ENCODE results near the gene ATG7.

The ATG7 gene

DNA sequence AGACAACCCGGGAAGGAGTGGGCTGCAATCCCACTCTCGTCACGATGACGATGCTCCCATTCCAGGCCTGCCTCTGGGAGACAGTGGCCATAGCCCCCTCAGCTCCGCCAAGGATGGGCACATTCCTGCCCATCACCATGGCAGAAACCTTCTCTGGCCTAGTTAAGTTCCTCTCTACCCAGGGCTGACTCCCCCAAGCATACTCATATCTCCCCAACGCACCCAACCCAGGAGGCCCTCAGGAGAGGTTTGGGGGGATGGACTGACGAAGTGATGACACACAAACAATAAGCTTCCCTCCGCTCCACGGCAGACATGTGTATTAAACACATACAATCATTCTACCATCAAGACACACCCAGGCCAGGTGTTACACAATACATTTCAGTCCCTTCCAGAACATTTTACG lies 311.4 kb downstream of the ATG7 start:
- no peak for TF ChIP-seq CTCF (IDR thresholded peaks at IDR 0.05; ENCODE audit: extremely low read depth, missing control alignments)
- DNase-seq (ENCODE audit: low spot score), result no peak

DNA sequence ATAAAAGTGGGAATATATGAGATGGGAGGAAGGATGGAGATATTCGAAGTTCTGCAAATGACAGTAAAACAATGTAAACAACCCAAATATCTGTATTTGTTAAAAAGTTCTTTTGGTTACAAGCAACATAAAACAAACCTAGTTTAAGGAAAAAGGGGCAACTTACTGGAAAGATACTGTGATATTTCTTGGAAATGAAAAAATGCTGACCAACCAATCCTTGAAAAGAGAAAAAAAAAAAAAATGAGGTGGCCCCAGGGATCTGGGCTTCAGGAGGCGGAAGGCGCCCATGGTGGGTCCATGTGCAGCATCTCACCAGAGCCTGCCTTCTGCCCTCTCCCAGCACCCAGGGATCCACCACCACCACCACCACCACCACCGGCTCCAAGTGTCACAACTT lies 312.4 kb downstream of the ATG7 start:
- TF ChIP-seq CTCF (IDR thresholded peaks at IDR 0.05; ENCODE audit: extremely low read depth, missing control alignments), result no peak
- no peak for DNase-seq (ENCODE audit: low spot score)

GRCh38 chr3:11587766-11588165 lies 315.6 kb downstream of the ATG7 start:
- no peak for TF ChIP-seq CTCF (IDR thresholded peaks at IDR 0.05; ENCODE audit: extremely low read depth, missing control alignments)
- DNase-seq (ENCODE audit: low spot score), result no peak

DNA sequence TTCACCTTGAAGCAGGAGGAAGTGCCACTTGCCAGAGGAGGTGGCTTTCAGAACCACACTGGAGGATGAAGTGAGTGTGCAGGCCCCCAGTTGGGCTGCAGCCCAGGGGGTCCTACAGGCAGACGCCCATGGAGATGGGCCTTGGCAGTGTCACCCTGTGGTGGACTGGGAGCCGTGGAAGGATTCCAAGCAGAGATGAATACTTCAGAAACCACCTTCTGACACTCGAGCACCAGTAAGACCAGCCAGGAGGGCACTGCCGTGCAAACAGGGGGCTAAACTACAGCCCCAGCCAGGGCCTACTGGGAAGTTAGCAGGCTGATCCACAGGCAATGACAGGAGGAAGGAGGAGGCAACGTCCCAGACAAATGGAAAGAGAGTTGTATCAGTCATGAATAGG lies 316.1 kb downstream of the ATG7 start:
- no peak for DNase-seq (ENCODE audit: low spot score)
- TF ChIP-seq CTCF (IDR thresholded peaks at IDR 0.05; ENCODE audit: extremely low read depth, missing control alignments), result no peak

DNA sequence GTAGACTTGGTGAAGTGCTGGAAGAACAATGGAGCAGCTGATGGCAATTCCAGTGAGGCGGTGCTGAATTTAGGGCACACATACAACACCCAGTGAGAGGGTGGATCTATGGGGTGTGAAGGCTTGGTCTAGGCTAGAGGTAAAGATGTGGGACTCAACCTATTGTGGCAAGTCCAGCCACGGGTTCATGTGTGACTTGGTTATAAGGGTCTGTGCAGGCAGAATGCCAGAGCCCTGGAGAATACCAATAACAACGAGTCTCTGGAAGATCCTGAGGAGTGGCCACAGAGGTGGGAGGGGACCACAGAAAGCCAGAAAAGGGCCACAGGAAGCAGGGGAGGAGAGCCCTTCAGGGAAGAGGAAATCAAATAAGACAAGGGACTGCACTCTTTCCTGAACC lies 316.6 kb downstream of the ATG7 start:
- no peak for TF ChIP-seq CTCF (IDR thresholded peaks at IDR 0.05; ENCODE audit: extremely low read depth, missing control alignments)
- no peak for DNase-seq (ENCODE audit: low spot score)

DNA sequence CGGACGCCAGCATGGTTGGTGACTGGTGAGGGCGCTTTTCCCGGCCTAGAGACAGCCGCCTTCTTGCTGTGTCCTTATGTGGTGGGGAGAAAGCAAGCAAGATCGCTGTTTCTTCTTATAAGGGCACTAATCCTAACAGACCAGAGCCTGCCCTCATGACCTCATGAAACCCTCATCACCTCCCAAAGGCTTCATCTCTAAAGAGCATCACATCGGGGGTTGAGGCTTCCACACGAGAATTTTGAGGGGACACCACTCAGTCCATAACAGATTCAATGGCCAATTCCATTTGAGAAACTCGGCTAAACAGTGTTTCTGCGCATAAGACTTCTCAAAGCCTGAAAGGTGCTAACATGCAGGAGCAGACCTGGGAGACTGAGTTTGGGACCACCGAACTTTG lies 317.5 kb downstream of the ATG7 start:
- no peak for DNase-seq (ENCODE audit: low spot score)
- TF ChIP-seq CTCF (IDR thresholded peaks at IDR 0.05; ENCODE audit: extremely low read depth, missing control alignments), result no peak

- no peak for TF ChIP-seq CTCF (IDR thresholded peaks at IDR 0.05; ENCODE audit: extremely low read depth, missing control alignments)
- no peak for DNase-seq (ENCODE audit: low spot score)
Measured at GRCh38 chr3:11591002-11591355, 318.8 kb downstream of the ATG7 start.
